Natural killer cell (primary cell): ENCODE data around the gene XRCC6. TPM values are rescaled to one million over a fixed set of nuclear protein-coding genes. Genes with fewer than 3 reads are reported as not detected.
"Not testable (repeated sequence)": the region's sequence is repeated elsewhere in the genome, so short reads cannot be mapped to it uniquely, and the experiment has no call there.

Source experiments
- ATAC-seq, 3 donors: fragments of 150-1000 bp in 2 of 3; fragments of 200-7000 bp in 1 of 3; cut with Tn5 transposase; 1 replicate in 1 of 3; 2 replicates in 2 of 3; pipeline ENCODE4 v1.10.0; 2021; ENCODE audit warnings: mild to moderate bottlenecking in 2 of 3, moderate library complexity in 2 of 3
- DNase-seq, 2 donors: peaks; one replicate each; pipeline versions ENCODE4 v3.0.0 to v3.0.0-alpha.2; 2013 to 2021; ENCODE audit warnings: mixed read lengths in 1 of 2
- H3K27ac ChIP-seq: one replicate; pipeline ENCODE4 v1.5.1; 2013; ENCODE audit warnings: mild to moderate bottlenecking, low read length
- H3K27me3 ChIP-seq: one replicate; pipeline ENCODE4 v1.6.1; 2013; ENCODE audit warnings: low read length; ENCODE audit not compliant: control insufficient read depth, insufficient read depth
- H3K36me3 ChIP-seq: one replicate; pipeline ENCODE4 v1.6.1; 2013; ENCODE audit warnings: low read length; ENCODE audit not compliant: control insufficient read depth, insufficient read depth
- H3K4me1 ChIP-seq: one replicate; pipeline ENCODE4 v1.6.1; 2013; ENCODE audit warnings: low read length; ENCODE audit not compliant: control insufficient read depth, insufficient read depth
- H3K4me3 ChIP-seq: one replicate; pipeline ENCODE4 v1.5.1; 2013; ENCODE audit warnings: low read length
- H3K9me3 ChIP-seq: one replicate; pipeline ENCODE4 v1.6.1; 2013; ENCODE audit warnings: low read length; ENCODE audit not compliant: control insufficient read depth, insufficient read depth
- H3K27ac Mint-ChIP-seq, 2 donors: one replicate each; pipeline ENCODE4 v1.8.0; 2022; ENCODE audit warnings: mild to moderate bottlenecking in 2 of 2, mixed read lengths in 2 of 2, moderate library complexity in 1 of 2
- H3K27me3 Mint-ChIP-seq, 2 donors: one replicate each; pipeline ENCODE4 v1.8.0; 2022; ENCODE audit warnings: low read depth in 2 of 2, mixed read lengths in 2 of 2
- H3K36me3 Mint-ChIP-seq: one replicate; pipeline ENCODE4 v1.8.0; 2022; ENCODE audit warnings: mixed read lengths
- H3K4me1 Mint-ChIP-seq, 2 donors: one replicate each; pipeline ENCODE4 v1.8.0; 2022; ENCODE audit warnings: mixed read lengths in 2 of 2
- H3K4me3 Mint-ChIP-seq: one replicate; pipeline ENCODE4 v1.8.0; 2022; ENCODE audit warnings: mild to moderate bottlenecking, moderate library complexity, mixed read lengths
- H3K9me3 Mint-ChIP-seq, 2 donors: one replicate each; pipeline ENCODE4 v1.8.0; 2022; ENCODE audit warnings: mixed read lengths in 2 of 2
- WGBS: methylation state at CpG from one replicate; pipeline ENCODE4 v1.1.7; 2013; ENCODE audit warnings: missing lambda C conversion rate; ENCODE audit not compliant: insufficient coverage; 5-methylcytosine and 5-hydroxymethylcytosine counted together
- intact Hi-C: fragments of 100-400 bp; cut with micrococcal nuclease; formaldehyde crosslinking; loops from one replicate; pipeline ENCODE4 v1.14.2; 2022
- total RNA-seq, 4 donors: library from RNA; stranded (reverse); fragments of 120-200 nt in 1 of 4; gene quantifications; one replicate each; pipeline versions ENCODE4 v1.2.3 to v1.2.4, GENCODE V29; 2013 to 2022
- TF ChIP-seq, protein P1 (sequence below): fragments of 200-600 bp; IDR thresholded peaks from one replicate; pipeline ENCODE4 v1.8.0; 2022; ENCODE audit warnings: antibody characterized with exemption

XRCC6 gene
- total RNA-seq, 3 donors from 2014 or later (not counting 1 experiment from before 2014, with no cell fraction given), result 134 to 142 (median 140) TPM

DNA sequence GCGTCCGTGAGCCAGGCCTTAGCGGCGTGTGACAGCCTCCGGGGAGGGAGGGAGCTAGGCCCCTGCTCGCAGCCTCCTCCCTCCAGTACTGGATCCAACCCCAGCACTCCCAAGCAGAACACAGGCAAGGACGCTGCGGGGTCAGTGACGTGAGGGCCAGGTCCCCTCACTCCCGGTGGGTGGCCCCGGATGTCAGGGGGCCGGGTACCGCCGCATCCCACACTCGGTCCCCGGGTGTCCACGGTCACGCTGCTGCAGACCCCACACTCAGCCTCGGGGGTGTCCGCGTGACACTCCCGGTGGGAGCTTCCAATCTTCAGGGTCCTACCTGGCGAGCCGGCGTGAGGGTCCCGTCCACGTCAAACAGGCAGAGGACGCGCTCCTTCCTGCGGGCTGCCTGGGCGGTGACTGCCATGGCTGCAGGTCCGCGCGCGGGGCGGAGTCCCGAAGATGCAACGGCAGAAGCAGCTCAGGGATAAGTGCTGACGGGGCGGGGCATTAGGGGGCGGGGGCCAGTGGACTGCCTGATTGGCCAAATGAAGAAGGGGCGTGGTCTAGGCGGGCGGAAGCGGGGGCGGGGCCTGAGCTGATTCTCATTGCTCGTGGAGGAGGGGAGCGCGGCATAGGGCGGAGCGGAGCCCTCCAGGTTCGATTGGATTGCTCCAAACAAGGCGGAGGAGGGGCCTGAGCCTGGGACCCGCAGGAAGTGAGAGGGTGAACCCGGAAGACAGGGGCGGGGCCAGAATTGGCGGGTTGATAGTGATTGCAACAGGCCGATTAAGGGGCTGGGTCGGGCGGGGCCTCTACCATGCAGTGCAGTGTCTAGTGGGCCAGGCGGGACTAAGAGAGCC is 31.5 kb upstream of the XRCC6 start, which contains the start of gene PMM1:
Gene PMM1, minus strand, starts transcription at position 450 of the 851 bp plus-strand sequence. Its CDS starts 35 bp downstream, at position 415.
- Histone ChIP-seq H3K27ac (peak within 1 kb of the TSS; percentile 42), H3K9me3 (no peaks in the 10 kb centered on the region), H3K36me3 (no peaks in the 10 kb centered on the region), H3K27me3 (no peaks in the 10 kb centered on the region), H3K4me3 (peak within 1 kb of the TSS; percentile 72), H3K4me1 (peaks cover 18% of the 10 kb centered on the region)
- intact Hi-C loops, result loop anchor here (1.0 kb wide), 1 partner anchor 32 kb away; the partner anchor contains the start of genes DESI1 and XRCC6
- peak; percentile 99 to 100 for DNase-seq
- under 1% methylated on average over 59 of the region's 61 CpGs for WGBS
- Mint-ChIP-seq H3K9me3 (no peaks in the 10 kb centered on the region), H3K36me3 (no peaks in the 10 kb centered on the region), H3K27ac (peak within 1 kb of the TSS; percentile 58 to 80), H3K27me3 (peaks cover 0 to 7% of the 10 kb centered on the region in 2 donors), H3K4me3 (peak within 1 kb of the TSS; percentile 92), H3K4me1 (peaks cover 8 to 10% of the 10 kb centered on the region in 2 donors)
- ATAC-seq, result peak; percentile 96 to 99 (median 97)
- TF ChIP-seq, protein P1, sequence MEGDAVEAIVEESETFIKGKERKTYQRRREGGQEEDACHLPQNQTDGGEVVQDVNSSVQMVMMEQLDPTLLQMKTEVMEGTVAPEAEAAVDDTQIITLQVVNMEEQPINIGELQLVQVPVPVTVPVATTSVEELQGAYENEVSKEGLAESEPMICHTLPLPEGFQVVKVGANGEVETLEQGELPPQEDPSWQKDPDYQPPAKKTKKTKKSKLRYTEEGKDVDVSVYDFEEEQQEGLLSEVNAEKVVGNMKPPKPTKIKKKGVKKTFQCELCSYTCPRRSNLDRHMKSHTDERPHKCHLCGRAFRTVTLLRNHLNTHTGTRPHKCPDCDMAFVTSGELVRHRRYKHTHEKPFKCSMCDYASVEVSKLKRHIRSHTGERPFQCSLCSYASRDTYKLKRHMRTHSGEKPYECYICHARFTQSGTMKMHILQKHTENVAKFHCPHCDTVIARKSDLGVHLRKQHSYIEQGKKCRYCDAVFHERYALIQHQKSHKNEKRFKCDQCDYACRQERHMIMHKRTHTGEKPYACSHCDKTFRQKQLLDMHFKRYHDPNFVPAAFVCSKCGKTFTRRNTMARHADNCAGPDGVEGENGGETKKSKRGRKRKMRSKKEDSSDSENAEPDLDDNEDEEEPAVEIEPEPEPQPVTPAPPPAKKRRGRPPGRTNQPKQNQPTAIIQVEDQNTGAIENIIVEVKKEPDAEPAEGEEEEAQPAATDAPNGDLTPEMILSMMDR, result no peak

DNA sequence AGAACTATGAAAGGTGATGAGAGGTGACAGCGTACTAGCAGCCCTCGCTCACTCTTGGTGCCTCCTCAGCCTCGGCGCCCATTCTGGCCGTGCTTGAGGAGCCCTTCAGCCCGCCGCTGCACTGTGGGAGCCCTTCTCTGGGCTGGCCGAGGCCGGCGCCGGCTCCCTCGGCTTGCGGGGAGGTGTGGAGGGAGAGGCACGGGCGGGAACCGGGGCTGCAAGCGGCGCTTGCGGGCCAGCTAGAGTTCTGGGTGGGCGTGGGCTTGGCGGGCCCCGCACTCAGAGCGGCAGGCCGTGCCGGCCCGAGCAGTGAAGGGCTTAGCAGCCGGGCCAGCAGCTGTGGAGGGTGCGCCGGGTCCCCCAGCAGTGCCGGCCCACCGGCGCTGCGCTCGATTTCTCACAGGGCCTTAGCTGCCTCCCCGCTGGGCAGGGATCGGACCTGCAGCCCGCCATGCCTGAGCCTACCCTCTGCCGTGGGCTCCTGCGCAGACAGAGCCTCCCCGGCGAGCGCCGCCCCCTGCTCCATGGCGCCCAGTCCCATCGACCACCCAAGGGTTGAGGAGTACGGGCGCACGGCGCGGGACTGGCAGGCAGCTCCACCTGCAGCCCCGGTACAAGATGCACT is 27.6 kb upstream of the XRCC6 start:
- peaks cover 24% of the 10 kb centered on the region for H3K4me1 ChIP-seq
- H3K9me3 Mint-ChIP-seq, H3K4me3 Mint-ChIP-seq, H3K36me3 ChIP-seq, DNase-seq, H3K4me3 ChIP-seq, ATAC-seq, H3K9me3 ChIP-seq, H3K27me3 ChIP-seq, H3K27ac ChIP-seq, intact Hi-C loops, H3K27ac Mint-ChIP-seq, H3K36me3 Mint-ChIP-seq: not testable (repeated sequence)
- Mint-ChIP-seq H3K4me1 (peaks cover 8 to 17% of the 10 kb centered on the region in 2 donors), H3K27me3 (peaks cover 0 to 18% of the 10 kb centered on the region in 2 donors)
- 98% methylated on average over 51 of the region's 51 CpGs for WGBS

DNA sequence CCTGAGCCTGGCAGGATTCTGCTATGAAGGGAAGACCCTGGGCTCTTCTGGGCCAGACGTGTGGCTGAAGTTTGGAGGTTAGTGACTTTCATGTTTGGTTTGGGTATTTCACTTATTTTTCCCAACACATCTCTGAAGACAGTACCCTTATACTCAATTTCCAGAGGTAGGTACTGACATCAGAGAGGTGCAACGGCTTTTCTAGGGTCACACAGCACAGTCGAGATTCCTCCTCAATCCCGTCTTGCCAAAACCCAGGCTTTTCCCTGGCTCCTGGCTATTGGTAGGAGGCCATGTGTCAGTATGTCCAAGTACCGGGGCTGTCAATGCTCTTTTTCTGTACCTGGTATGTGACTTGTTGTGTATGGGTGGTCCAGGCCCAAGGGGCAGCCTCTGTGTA is 25.4 kb upstream of the XRCC6 start:
- H3K4me3 Mint-ChIP-seq, result no peak overlapping the region
- intact Hi-C loops, result loop anchor here (2.0 kb wide), 1 partner anchor 193 kb away; no protein-coding TSS in a partner anchor
- TF ChIP-seq, protein P1, result no peak
- no peak for DNase-seq
- H3K9me3 ChIP-seq, result no peaks in the 10 kb centered on the region
- H3K36me3 Mint-ChIP-seq, result peaks cover 3% of the 10 kb centered on the region
- H3K27ac Mint-ChIP-seq, result no peak overlapping the region
- peaks cover under 1 to 20% of the 10 kb centered on the region in 2 donors for H3K27me3 Mint-ChIP-seq
- WGBS, result 89% methylated on average over 5 of the region's 5 CpGs
- H3K4me1 ChIP-seq, result peaks cover 7% of the 10 kb centered on the region
- no peak for ATAC-seq
- no peak overlapping the region for H3K4me3 ChIP-seq
- peaks cover 6% of the 10 kb centered on the region for H3K27me3 ChIP-seq
- peaks cover 0 to 7% of the 10 kb centered on the region in 2 donors for H3K4me1 Mint-ChIP-seq
- peaks cover 6% of the 10 kb centered on the region for H3K36me3 ChIP-seq
- H3K9me3 Mint-ChIP-seq, result no peaks in the 10 kb centered on the region
- H3K27ac ChIP-seq, result no peak overlapping the region
